Activated CD4-positive, alpha-beta T cell treated with anti-CD3 and anti-CD28 coated beads, Interleukin-2, amount 50 U/mL, for 4 hours (primary cell): ENCODE results near the gene KANK3.
A peak's percentile ranks its signal among the peaks of the same experiment; 100 is the strongest.
"Not testable (repeated sequence)": the region's sequence is repeated elsewhere in the genome, so short reads cannot be mapped to it uniquely, and the experiment has no call there.

Experiments used
- DNase-seq, 2 experiments: peaks; one replicate each; pipeline ENCODE4 v3.0.0-alpha.2; 2020

Gene KANK3

DNA sequence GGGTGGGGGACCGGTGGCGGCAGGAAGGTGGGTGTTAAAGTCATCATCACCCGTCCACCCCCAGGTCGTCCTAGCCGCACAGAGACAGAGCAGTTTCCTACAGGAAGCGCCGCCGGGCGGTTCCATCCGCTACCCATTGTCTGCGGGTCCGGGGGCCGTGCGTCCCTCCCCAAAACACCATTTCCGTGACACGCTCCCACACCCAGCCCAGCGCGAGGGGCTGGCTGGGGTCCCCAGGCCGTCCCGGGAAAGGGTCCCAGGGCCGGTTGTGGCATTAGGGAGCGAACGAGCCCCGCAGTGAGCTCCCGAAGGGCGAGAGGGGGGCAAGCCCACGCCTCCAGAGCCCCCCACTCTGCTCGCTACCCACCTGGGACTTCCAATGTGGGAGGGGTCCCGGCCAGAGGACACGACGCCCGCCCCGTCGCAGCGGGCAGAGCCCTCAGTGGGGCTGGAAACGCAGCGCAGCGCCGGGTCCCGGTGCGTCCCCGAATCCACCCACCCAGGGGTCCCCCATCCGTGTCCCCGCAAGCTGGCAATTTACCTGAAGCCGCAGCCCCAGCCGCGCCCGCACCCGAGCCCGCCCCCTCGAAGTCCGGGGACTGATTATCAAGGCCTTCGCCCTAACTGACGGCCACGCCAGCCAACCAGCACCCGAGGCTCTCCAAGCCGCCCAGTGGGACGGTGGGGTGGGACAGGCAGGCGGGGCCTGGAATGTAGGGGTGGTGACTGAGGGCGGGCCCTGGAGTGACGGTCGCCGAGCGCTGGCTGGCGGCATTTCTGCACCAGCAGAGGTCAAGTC lies at the start of gene KANK3:
Gene KANK3 (minus strand): TSS at position 579 of the 799 bp plus-strand sequence. CDS start 5,434 bp downstream, outside the sequence.
- peak; percentile 89 to 90 for DNase-seq

- no peak for DNase-seq
Measured at GRCh38 chr19:8392017-8392591, 49.0 kb upstream of the KANK3 start.

- no peak for DNase-seq
Measured at GRCh38 chr19:8391198-8392016, 48.3 kb upstream of the KANK3 start.

DNA sequence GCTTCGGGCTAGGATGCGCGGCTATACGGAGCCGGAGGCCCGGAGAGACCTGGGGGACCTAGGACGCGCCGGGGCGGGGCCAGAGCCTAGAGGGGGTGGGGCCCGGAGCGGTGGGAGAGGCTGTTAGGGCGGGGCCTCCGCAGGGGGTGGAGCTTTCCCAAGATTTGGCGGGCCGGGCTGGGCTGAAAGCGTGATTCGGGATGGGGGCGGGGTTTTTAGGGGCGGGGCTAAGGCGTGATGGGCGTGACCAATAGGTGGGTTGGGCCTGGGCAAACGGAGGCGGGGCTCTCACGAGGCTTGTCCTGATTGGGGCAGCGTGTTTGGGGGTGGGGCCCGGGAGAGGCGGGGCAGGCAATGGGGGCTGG lies 47.5 kb upstream of the KANK3 start:
- DNase-seq, result peak; percentile 90 to 93

- DNase-seq, result peak; percentile 97 to 98
Measured at GRCh38 chr19:8389891-8390616, 47.0 kb upstream of the KANK3 start, which contains the start of gene RAB11B. RAB11B (plus strand) TSS chr19:8390360; CDS start chr19:8390417, 57 bp downstream.

GRCh38 chr19:8388612-8388958 lies 45.5 kb upstream of the KANK3 start:
- DNase-seq, result no peak

DNA sequence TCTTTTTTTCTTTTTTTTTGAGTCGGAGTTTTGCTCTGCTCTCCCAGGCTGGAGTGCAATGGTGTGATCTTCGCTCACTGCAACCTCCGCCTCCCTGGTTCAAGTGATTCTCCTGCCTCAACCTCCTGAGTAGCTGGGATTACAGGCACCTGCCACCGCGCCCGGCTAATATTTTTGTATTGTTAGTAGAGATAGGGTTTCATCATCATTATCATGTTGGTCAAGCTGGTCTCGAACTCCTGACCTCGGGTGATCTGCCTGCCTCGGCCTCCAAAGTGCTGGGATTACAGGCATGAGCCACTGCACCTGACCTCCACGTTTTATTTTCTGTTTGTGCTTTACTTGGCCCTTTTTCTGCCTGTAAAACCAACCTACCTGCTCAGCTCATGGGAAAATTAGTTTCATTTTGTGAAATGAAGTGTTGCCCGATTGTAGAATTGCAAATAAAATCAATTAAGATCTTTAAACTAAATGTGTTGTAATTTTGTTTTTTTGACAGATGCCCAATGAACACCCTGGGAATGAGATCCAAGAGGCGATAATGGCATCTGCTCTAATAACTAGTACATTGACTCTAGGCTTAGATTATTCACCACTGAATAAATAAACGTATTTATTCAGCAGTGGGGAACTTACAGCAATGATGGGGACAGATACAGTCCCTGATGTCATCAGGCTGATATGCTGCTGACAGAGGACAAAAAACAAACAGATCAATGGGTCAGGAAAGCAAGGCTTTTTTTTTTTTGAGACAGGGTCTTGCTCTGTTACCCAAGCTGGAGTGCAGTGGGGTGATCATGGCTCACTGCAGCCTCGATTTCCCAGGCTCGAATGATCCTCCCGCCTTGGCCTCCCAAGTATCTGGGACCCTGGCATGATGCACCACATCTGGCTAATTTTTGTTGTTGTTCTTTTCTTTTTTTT lies 44.9 kb upstream of the KANK3 start:
- DNase-seq, result no peak

DNA sequence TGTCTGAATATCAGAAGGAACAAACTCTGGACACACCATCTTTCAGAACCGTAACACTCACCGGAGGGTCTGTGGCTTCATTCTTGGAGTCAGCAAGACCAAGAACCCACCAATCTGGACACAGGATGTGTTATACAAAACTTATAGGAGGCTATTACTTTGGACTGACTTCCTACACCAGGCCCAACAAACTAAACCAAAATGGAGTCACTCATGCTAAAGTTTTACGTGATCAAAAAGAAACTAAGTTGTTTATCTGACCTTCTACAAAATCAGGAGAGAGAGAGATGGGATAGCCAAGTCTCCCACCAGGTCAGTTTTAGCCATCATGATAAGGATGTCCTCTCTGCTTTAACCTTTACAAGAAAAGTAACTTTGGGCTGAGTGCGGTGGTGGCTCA lies 43.9 kb upstream of the KANK3 start:
- DNase-seq, result no peak

DNA sequence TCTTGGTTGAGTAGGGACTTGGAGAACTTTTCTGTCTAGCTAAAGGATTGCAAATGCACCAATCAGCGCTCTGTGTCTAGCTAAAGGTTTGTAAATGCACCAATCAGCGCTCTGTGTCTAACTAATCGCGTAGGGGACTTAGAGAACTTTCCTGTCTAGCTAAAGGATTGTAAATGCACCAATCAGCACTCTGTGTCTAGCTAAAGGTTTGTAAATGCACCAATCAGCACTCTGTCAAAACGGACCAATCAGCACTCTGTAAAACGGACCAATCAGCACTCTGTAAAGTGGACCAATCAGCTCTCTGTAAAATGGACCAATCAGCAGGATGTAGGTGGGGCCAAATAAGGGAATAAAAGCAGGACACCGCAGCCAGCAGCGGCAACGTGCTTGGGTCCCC lies 43.4 kb upstream of the KANK3 start:
- not testable (repeated sequence) for DNase-seq

- not testable (repeated sequence) for DNase-seq
Measured at GRCh38 chr19:8385566-8385965, 42.5 kb upstream of the KANK3 start.

GRCh38 chr19:8385103-8385502 lies 42.0 kb upstream of the KANK3 start:
- DNase-seq, result not testable (repeated sequence)

- DNase-seq, result not testable (repeated sequence)
Measured at GRCh38 chr19:8384569-8384968, 41.5 kb upstream of the KANK3 start.

DNA sequence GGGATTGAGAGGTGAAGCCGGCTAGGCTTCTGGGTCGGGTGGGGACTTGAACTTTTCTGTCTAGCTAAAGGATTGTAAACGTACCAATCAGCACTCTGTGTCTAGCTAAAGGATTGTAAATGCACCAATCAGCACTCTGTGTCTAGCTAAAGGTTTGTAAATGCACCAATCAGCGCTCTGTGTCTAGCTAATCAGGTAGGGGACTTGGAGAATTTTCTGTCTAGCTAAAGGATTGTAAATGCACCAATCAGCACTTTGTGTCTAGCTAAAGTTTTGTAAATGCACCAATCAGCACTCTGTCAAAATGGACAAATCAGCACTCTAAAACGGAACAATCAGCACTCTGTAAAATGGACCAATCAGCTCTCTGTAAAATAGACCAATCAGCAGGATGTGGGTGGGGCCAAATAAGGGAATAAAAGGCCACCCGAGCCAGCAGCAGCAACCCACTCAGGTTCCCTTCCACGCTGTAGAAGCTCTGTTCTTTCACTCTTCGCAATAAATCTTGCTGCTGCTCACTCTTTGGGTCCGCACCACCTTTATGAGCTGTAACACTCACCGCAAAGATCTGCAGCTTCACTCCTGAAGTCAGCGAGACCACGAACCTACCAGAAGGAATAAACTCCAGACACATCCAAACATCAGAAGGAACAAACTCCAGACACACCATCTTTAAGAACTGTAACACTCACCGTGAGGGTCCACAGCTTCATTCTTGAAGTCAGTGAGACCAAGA lies 36.3 kb upstream of the KANK3 start:
- DNase-seq, result not testable (repeated sequence)

DNA sequence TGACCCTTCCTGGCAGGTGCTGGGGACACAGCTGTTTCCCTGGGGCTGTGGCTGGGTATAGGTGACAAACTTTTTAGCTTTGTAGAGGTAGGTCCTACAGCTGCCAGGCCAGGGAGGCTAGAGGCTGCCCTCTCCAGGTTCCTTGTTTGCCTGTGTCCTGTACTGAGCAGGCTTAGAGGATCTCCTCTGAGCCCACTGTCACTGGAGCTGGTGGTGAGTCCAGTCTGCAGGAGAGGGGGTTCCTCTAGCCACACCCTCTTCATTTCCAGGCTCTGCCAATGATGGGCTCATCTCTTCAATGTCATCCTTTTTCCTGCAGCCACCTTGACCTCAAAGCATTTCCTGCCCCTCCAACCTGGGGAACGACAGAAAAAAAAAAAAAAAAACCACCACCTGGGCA lies 34.5 kb upstream of the KANK3 start:
- no peak for DNase-seq

DNA sequence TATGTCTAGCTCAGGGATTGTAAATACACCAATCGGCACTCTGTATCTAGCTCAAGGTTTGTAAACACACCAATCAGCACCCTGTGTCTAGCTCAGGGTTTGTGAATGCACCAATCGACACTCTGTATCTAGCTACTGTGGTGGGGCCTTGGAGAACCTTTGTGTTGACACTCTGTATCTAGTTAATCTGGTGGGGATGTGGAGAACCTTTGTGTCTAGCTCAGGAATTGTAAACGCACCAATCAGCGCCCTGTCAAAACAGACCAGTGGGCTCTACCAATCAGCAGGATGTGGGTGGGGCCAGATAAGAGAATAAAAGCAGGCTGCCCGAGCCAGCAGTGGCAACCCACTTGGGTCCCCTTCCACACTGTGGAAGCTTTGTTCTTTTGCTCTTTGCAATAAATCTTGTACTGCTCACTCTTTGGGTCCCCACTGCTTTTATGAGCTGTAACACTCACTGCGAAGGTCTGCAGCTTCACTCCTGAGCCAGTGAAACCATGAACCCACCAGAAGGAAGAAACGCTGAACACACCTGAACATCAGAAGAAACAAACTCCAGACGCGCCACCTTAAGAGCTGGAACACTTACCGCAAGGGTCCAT lies 33.4 kb upstream of the KANK3 start:
- DNase-seq, result not testable (repeated sequence)

DNA sequence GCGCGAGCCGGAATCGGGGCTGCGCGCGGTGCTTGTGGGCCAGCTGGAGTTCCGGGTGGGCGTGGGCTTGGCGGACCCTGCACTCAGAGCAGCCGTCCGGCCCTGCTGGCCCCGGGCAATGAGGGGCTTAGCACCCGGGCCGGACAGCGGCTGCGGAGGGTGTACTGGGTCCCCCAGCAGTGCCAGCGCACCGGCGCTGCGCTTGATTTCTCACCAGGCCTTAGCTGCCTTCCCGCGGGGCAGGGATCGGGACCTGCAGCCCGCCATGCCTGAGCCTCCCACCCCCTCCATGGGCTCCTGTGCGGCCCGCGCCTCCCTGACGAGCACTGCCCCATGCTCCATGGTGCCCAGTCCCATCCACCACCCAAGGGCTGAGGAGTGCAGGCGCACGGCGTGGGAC lies 32.7 kb upstream of the KANK3 start:
- not testable (repeated sequence) for DNase-seq

- no peak for DNase-seq
Measured at GRCh38 chr19:8373867-8374813, 31.1 kb upstream of the KANK3 start.

DNA sequence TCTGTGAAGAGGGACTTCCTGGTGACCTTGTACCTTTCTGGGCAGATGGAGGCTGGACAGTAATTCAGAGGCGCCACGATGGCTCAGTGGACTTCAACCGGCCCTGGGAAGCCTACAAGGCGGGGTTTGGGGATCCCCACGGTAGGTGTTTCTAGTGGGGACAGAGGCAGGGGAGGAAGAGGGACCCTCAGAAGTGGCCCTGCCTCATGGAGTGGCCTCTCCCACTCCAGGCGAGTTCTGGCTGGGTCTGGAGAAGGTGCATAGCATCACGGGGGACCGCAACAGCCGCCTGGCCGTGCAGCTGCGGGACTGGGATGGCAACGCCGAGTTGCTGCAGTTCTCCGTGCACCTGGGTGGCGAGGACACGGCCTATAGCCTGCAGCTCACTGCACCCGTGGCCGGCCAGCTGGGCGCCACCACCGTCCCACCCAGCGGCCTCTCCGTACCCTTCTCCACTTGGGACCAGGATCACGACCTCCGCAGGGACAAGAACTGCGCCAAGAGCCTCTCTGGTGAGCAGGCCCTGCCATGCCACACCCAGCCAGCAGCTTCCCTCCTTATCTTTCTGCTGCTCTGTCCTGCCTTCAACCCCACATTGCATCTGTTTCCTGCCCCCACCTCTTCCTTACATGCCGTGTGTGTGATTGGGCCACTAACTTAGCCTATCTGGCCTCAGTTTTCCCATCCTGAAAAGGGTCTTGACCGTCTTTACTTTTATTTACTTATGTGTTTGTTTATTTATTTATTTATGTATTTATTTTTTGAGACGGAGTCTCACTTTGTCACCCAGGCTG lies 28.1 kb upstream of the KANK3 start:
- DNase-seq, result no peak
